Measurements from ENCODE around the gene C17orf67. TPM values are rescaled to one million over a fixed set of nuclear protein-coding genes. Genes with fewer than 3 reads are reported as not detected.

C17orf67 gene
- total RNA-seq, 1 donor from 2014 or later = 4.1 TPM

- DNase-seq = peak; percentile 86
Measured at GRCh38 chr17:56833057-56833808, 487 bp downstream of the C17orf67 start.

GRCh38 chr17:56832446-56832845, 1.3 kb downstream of the C17orf67 start:
- DNase-seq = no peak

- DNase-seq = no peak
Measured at GRCh38 chr17:56831369-56832095, 2.2 kb downstream of the C17orf67 start.

GRCh38 chr17:56830726-56831368, 2.9 kb downstream of the C17orf67 start:
- DNase-seq = no peak

GRCh38 chr17:56826611-56827414, 6.9 kb downstream of the C17orf67 start:
- no peak for DNase-seq

- no peak for DNase-seq
Measured at GRCh38 chr17:56824503-56824902, 9.2 kb downstream of the C17orf67 start.

- no peak for DNase-seq
Measured at GRCh38 chr17:56823848-56824247, 9.9 kb downstream of the C17orf67 start.

- DNase-seq = peak; percentile 84
Measured at GRCh38 chr17:56822725-56823124, 11.0 kb downstream of the C17orf67 start.

GRCh38 chr17:56821847-56822534, 11.7 kb downstream of the C17orf67 start:
- no peak for DNase-seq

- no peak for DNase-seq
Measured at GRCh38 chr17:56820207-56820606, 13.5 kb downstream of the C17orf67 start.

- peak; percentile 90 for DNase-seq
Measured at GRCh38 chr17:56819431-56820145, 14.1 kb downstream of the C17orf67 start.

GRCh38 chr17:56819030-56819429, 14.7 kb downstream of the C17orf67 start:
- DNase-seq = no peak

GRCh38 chr17:56817066-56817465, 16.7 kb downstream of the C17orf67 start:
- no peak for DNase-seq

- DNase-seq = peak; percentile 74
Measured at GRCh38 chr17:56815711-56816110, 18.0 kb downstream of the C17orf67 start.

GRCh38 chr17:56812901-56813388, 20.8 kb downstream of the C17orf67 start:
- no peak for DNase-seq

GRCh38 chr17:56810891-56811775, 22.6 kb downstream of the C17orf67 start:
- DNase-seq = no peak

GRCh38 chr17:56810343-56810742, 23.4 kb downstream of the C17orf67 start:
- DNase-seq = no peak

- no peak for DNase-seq
Measured at GRCh38 chr17:56809820-56810179, 23.9 kb downstream of the C17orf67 start.

GRCh38 chr17:56809106-56809819, 24.5 kb downstream of the C17orf67 start:
- no peak for DNase-seq

- no peak for DNase-seq
Measured at GRCh38 chr17:56808503-56808902, 25.2 kb downstream of the C17orf67 start.
